Measurements from ENCODE around the gene NFAM1.

The NFAM1 gene, protein sequence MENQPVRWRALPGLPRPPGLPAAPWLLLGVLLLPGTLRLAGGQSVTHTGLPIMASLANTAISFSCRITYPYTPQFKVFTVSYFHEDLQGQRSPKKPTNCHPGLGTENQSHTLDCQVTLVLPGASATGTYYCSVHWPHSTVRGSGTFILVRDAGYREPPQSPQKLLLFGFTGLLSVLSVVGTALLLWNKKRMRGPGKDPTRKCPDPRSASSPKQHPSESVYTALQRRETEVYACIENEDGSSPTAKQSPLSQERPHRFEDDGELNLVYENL

DNA sequence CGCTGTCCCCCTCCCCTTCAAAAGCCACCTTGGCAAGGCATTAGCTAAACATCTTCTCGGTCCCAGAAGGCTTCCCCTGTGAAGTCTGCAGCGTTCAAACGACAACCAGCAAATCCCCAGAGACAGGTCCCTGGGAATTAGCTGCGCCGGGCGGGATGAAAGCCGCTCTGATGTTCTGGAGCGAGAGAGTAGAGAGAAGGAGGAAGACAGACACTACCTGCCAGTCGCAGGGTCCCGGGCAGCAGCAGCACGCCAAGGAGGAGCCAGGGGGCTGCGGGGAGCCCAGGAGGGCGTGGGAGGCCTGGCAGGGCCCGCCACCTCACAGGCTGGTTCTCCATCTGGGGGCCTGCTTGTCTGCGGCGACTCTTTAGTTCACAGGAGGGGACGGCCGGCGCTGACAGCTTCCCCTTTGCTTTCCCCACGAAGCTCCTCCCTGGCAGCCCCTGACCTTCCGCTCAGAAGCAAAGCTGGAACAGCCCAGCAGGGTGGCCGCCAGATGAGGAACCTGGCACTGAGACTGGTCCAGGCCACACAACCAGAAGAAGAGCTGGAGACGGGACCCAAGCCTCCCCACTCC lies at the start of gene NFAM1:
Gene NFAM1 (minus strand): TSS at position 384 of the 577 bp plus-strand sequence. CDS start 46 bp downstream, at position 338.
- no peak for DNase-seq

- no peak for DNase-seq
Measured at GRCh38 chr22:42475122-42475521, 42.9 kb upstream of the NFAM1 start.

DNA sequence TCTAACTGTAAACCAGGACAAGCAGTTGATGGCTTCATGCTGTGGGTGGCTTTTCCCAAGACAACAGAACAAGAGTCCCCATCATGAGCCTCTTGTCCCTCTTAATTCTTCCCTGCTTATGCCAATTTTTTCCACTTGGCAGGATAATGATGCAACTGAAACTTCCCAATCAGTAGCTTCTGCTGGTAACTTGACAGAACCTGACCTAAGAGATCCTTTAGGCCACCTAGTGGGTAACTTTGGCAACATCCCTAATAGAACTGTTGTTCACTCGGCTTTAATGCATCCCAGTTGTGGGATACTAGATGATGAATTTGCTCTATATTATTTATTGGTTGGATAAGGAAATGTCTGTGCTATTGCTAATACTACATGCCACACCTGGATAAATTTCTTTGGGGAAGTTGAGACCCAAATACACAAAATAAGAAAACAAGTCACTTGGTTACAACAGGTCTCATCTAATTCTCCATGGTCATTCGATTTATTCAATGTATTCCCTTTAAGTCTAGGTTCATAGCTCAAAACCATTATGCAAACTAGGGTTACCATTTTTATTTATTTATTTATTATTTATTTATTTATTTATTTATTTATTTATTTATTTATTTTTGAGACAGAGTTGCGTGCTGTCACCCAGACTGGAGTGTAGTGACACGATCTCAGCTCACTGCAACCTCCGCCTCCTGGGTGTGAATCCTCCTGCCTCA lies 41.4 kb upstream of the NFAM1 start:
- DNase-seq: peak; percentile 28 to 34

DNA sequence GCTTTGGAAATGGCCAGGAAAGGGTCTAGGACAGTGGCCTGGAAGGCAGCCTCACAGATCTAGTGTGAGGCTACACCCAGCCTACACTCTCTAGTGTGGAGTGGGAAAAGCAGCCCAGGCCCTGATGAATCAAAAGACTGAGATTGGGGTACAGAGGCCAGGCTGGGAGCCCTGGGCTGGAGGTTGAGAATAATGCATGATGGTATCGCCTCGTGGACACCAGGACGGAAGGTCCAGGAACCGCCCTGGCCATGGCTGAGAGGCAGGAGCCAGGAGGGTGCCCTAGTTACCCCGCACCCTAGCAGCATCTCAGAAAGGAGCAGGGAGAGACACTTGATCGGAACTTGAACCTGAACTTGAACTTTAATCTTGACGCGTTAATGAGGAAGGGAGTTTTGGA lies 40.5 kb upstream of the NFAM1 start:
- DNase-seq: no peak

GRCh38 chr22:42471441-42471840 lies 39.2 kb upstream of the NFAM1 start:
- DNase-seq: no peak

GRCh38 chr22:42470366-42471082 lies 38.3 kb upstream of the NFAM1 start:
- no peak for DNase-seq

DNA sequence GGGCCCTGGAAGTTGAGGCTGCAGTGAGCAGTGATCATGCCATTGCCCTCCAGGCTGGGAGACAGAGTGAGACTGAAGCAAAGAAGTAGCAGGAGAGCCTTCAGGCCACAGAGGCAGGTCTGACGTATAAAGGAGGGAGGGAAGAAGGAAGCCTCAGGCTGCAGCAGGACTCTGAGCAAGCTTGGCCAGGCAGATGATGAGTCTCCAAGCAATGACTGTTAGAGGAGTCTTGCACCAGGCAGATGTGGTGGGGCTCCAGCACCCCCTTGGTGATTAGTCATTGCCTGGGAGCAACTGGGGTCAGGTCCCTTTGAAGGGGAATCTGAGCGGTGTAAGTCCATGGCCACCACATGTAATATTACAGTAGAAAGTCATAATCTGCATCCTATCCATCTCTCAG lies 36.6 kb upstream of the NFAM1 start:
- no peak for DNase-seq

DNA sequence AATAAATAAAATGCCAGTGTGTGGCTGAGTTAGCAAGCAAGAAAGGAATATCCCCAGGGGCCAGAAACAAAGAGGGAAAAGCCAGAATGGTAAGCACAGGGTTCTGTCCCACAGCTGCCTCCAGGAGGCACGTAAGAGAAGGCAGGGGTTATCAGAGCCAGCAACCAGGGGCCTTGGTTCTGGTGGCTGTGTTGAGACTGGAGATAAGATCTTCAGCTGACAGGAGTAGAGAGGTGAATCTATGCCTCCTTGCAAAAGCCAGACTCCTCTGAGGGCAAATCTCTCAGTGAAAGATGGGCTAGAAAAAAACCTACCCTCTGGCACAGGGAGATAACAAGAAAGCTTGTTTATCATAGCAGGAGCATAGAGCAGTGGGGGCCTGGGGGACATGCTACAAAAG lies 29.8 kb upstream of the NFAM1 start:
- peak; percentile 3 to 28 for DNase-seq

- DNase-seq: peak; percentile 62 to 84
Measured at GRCh38 chr22:42461511-42461910, 29.3 kb upstream of the NFAM1 start.

DNA sequence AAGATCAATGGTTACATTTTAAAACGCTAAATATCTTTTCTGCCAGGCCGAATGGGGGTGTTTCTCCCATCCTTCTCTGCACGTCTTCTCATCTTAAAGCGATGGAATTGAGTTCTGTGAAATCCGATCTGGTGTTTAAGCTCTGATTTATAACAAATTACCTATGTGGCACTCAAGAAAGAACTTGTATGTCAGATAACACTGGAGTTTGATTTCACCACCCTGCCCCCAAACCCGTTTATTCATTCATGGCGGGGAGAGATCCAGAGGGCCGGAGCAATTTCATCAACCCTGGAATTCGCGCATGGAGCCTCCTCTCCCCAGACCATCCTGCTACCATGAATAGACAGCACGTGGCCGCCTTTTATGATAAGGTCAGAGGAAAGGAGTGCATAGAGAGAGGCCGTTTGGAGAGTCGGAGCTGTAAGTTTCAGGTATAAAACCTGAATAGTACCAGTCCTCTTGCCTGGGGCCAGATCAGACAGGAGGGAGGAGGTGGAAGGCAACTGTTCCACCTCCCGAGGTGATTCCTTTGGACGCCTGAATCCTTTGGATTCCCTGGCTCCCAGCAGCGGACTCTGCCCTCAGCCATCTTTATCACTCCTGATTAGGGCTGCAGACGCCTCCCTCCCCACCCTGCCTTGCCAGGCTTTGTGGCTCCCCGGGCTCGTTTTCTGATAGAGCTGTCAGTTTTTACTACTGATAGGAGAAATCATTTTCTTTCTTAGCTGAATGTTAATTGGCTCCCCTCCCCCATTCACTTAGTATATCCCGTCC lies 27.3 kb upstream of the NFAM1 start:
- DNase-seq: no peak

DNA sequence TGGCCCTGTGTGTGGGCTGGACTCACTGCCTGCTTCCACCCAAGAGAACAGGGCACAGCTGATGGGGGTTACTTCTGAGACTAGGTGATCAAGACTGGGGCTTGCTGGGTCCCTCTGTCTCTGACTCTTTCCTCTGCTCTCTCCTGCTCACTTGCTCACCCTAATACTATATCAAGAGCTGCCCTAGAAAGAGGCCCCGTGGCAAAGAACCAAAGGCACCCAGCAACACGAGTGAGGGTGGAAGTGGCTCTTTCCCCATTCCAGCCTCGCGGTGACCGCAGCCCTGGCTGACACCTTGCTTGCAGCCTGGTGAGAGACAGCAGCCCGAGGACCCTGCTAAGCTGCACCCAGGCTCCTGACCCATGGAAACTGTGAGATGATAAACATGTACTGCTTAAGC lies 20.7 kb upstream of the NFAM1 start:
- no peak for DNase-seq

GRCh38 chr22:42452456-42452855 lies 20.3 kb upstream of the NFAM1 start:
- DNase-seq: no peak

- no peak for DNase-seq
Measured at GRCh38 chr22:42451499-42452145, 19.4 kb upstream of the NFAM1 start.

DNA sequence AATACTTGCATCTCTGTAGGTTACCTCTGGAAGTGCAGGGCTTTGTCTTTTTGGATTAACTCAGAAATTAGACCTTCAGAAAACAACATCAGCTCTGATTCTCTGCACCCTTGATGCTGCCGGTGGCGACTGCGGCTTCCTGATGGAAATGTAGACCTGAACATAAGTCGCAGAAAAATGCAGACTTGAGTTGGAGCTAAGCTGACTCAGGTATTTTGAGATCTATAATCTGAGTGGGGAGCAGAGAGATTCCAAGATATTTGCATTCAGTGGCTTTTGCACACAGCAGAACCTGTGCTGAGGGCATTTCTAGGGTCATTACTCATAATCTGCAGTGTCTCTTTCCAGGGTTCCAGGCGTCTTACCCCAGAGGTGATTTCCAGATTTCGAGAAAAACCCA lies 18.7 kb upstream of the NFAM1 start:
- DNase-seq: no peak

GRCh38 chr22:42446151-42446550 lies 13.9 kb upstream of the NFAM1 start:
- DNase-seq: no peak

DNA sequence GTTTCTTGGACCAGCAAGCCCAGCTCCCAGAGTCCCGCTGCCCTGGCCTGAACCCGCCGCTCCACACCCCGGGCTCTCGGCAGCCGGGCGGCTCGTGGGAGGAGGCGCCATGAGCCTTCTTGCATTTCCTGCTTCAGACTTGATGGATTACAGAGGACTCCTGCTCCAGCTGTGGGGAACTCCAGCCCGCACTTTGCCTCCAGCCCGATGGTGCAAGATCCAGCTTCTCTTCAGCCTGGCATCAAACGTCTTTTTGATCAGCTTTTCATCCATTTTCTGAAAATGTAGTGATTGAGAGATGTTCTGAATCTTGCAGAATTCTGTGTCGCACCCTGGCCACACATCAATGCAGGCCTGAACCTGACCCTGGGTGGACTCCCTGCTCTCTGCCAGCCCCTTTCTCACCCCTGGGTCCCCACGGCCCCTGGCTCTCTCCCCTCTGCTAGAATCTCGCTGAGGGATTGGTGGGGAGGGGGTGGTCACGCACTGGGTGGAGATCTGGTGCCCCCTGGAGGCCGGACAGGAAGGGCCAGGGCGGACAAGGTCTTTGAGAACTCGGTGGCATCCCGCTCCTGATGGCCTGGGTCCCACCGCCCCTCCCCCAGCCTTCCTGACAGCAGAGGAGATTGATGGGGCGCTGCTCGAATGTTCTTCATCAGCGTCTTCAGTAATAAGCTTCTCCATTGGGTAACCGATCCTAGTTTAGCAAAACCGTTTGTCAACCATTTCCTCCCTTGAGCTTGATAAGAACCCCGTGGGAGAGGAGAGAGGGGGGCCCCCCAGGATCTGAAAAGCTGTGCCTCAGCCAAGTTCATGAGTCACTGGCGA lies 12.1 kb upstream of the NFAM1 start:
- peak; percentile 66 to 82 for DNase-seq

GRCh38 chr22:42443240-42444076 lies 11.3 kb upstream of the NFAM1 start:
- DNase-seq: no peak

- DNase-seq: no peak
Measured at GRCh38 chr22:42442748-42443147, 10.5 kb upstream of the NFAM1 start.

- DNase-seq: no peak
Measured at GRCh38 chr22:42440728-42441127, 8.5 kb upstream of the NFAM1 start.

Measured in NCI-H2081 (cell line).